ENCODE measurements around the gene ERICH4. TPM values are rescaled to one million over a fixed set of nuclear protein-coding genes. Genes with fewer than 3 reads are reported as not detected.

ERICH4 gene
- total and polyA plus RNA-seq, 2 experiments from 2014 or later = not detected

DNA sequence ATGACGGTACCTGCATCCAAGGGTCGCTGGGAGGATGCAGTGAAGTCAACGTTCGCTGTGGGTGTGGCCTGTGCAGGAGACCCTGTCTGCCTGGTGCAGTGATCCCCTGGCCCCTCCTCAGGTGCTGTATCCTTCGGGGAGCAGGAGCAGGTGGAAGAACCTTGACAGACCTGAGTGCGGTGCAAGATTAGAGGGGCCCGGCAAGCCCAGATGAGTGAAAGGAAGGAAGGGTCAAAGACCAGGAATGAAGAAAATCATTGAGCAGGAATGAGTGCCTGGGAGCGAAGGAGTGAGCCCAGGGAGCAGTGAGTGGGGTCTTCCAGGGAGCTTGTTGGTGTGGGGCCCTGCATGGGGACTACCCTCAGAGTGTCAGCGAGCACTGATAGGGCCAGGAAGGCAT lies 28.5 kb upstream of the ERICH4 start:
- Histone ChIP-seq H3K27ac (ENCODE audit: low read depth) (no peak overlapping the region), H3K79me2 (replicated peaks; ENCODE audit: insufficient read depth) (no peaks in the 10 kb centered on the region), H2AFZ (no peak overlapping the region), H3F3A (replicated peaks; ENCODE audit: low read depth) (no peaks in the 10 kb centered on the region), H3K9me2 (ENCODE audit: insufficient read depth) (no peaks in the 10 kb centered on the region), H3K4me1 (ENCODE audit: insufficient read depth) (no peaks in the 10 kb centered on the region), H4K20me1 (replicated peaks; ENCODE audit: insufficient read depth) (no peaks in the 10 kb centered on the region), H3K36me3 (ENCODE audit: insufficient read depth) (no peaks in the 10 kb centered on the region), H3K4me3 (no peak overlapping the region), H3K27me3 (ENCODE audit: insufficient read depth) (no peaks in the 10 kb centered on the region), H3K4me2 (no peak overlapping the region)
- TF ChIP-seq CTCF (conservative IDR thresholded peaks at IDR 0.05; ENCODE audit: low read depth in 2 of 2) (no peak), NANOG (IDR thresholded peaks at IDR 0.05; ENCODE audit: borderline replicate concordance) (no peak), EZH2phosphoT487 (IDR thresholded peaks at IDR 0.05; ENCODE audit: unreplicated experiment) (no peak), CREB1 (CRISPR knock-in tag; IDR thresholded peaks at IDR 0.05; ENCODE audit: low read depth) (no peak), STAT1 (IDR thresholded peaks at IDR 0.05; ENCODE audit: unreplicated experiment) (no peak), ZNF114 (CRISPR knock-in tag; IDR thresholded peaks at IDR 0.05) (no peak), EZH2 (IDR thresholded peaks at IDR 0.05; ENCODE audit: low read depth, unreplicated experiment) (no peak), ZNF331 (CRISPR knock-in tag; IDR thresholded peaks at IDR 0.05; ENCODE audit: low read depth) (no peak)
- TF ChIP-seq, protein P1, sequence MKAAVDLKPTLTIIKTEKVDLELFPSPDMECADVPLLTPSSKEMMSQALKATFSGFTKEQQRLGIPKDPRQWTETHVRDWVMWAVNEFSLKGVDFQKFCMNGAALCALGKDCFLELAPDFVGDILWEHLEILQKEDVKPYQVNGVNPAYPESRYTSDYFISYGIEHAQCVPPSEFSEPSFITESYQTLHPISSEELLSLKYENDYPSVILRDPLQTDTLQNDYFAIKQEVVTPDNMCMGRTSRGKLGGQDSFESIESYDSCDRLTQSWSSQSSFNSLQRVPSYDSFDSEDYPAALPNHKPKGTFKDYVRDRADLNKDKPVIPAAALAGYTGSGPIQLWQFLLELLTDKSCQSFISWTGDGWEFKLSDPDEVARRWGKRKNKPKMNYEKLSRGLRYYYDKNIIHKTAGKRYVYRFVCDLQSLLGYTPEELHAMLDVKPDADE (IDR thresholded peaks at IDR 0.05) = no peak
- TF ChIP-seq, protein P2, sequence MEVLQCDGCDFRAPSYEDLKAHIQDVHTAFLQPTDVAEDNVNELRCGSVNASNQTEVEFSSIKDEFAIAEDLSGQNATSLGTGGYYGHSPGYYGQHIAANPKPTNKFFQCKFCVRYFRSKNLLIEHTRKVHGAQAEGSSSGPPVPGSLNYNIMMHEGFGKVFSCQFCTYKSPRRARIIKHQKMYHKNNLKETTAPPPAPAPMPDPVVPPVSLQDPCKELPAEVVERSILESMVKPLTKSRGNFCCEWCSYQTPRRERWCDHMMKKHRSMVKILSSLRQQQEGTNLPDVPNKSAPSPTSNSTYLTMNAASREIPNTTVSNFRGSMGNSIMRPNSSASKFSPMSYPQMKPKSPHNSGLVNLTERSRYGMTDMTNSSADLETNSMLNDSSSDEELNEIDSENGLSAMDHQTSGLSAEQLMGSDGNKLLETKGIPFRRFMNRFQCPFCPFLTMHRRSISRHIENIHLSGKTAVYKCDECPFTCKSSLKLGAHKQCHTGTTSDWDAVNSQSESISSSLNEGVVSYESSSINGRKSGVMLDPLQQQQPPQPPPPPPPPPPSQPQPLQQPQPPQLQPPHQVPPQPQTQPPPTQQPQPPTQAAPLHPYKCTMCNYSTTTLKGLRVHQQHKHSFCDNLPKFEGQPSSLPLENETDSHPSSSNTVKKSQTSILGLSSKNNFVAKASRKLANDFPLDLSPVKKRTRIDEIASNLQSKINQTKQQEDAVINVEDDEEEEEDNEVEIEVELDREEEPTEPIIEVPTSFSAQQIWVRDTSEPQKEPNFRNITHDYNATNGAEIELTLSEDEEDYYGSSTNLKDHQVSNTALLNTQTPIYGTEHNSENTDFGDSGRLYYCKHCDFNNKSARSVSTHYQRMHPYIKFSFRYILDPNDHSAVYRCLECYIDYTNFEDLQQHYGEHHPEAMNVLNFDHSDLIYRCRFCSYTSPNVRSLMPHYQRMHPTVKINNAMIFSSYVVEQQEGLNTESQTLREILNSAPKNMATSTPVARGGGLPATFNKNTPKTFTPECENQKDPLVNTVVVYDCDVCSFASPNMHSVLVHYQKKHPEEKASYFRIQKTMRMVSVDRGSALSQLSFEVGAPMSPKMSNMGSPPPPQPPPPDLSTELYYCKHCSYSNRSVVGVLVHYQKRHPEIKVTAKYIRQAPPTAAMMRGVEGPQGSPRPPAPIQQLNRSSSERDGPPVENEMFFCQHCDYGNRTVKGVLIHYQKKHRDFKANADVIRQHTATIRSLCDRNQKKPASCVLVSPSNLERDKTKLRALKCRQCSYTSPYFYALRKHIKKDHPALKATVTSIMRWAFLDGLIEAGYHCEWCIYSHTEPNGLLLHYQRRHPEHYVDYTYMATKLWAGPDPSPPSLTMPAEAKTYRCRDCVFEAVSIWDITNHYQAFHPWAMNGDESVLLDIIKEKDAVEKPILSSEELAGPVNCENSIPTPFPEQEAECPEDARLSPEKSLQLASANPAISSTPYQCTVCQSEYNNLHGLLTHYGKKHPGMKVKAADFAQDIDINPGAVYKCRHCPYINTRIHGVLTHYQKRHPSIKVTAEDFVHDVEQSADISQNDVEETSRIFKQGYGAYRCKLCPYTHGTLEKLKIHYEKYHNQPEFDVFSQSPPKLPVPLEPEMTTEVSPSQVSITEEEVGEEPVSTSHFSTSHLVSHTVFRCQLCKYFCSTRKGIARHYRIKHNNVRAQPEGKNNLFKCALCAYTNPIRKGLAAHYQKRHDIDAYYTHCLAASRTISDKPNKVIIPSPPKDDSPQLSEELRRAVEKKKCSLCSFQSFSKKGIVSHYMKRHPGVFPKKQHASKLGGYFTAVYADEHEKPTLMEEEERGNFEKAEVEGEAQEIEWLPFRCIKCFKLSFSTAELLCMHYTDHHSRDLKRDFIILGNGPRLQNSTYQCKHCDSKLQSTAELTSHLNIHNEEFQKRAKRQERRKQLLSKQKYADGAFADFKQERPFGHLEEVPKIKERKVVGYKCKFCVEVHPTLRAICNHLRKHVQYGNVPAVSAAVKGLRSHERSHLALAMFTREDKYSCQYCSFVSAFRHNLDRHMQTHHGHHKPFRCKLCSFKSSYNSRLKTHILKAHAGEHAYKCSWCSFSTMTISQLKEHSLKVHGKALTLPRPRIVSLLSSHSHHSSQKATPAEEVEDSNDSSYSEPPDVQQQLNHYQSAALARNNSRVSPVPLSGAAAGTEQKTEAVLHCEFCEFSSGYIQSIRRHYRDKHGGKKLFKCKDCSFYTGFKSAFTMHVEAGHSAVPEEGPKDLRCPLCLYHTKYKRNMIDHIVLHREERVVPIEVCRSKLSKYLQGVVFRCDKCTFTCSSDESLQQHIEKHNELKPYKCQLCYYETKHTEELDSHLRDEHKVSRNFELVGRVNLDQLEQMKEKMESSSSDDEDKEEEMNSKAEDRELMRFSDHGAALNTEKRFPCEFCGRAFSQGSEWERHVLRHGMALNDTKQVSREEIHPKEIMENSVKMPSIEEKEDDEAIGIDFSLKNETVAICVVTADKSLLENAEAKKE (CRISPR knock-in tag; IDR thresholded peaks at IDR 0.05) = no peak
- Mint-ChIP-seq H3K36me3 (ENCODE audit: low read depth) (peaks cover 24% of the 10 kb centered on the region), H3K4me1 (no peaks in the 10 kb centered on the region; the same call in 2 of the 3 replicates), H3K27me3 (ENCODE audit: insufficient read depth, low read depth, poor library complexity) (peaks cover 10% of the 10 kb centered on the region), H3K9me3 (no peaks in the 10 kb centered on the region), H3K27ac (no peak overlapping the region), H3K4me3 (no peak overlapping the region)
- DNase-seq (ENCODE audit: low spot score) = no peak
- ATAC-seq = no peak

All from GM23338 (cell line).